ENCODE measurements around the gene UNC93B1. TPM values are rescaled to one million over a fixed set of nuclear protein-coding genes. Genes with fewer than 3 reads are reported as not detected.
"Not testable (repeated sequence)": the region's sequence is repeated elsewhere in the genome, so short reads cannot be mapped to it uniquely, and the experiment has no call there.

Gene UNC93B1
- total RNA-seq, 1 donor from 2014 or later = 37.0 TPM

DNA sequence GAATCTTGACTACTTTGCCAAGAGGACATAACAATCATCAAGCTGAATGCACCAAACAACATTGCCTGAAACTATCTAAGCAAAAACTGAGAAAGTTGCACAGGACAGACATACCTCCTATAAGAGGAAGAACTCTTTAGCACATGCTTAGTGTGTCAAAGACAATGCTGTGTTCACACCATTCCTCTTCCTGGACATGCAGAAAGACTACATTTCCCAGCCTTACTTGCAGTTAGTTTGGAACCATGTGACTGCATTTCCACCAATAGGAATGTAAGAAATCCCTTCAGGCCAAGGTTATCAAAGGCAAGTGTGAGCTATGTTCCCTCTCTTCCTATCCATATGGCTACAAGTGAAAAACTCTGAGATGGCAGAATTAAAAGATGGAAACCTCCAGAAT, 39.2 kb downstream of the UNC93B1 start:
- DNase-seq (ENCODE audit: low spot score); ATAC-seq; intact Hi-C loops (cut with DNase I): not testable (repeated sequence)

DNA sequence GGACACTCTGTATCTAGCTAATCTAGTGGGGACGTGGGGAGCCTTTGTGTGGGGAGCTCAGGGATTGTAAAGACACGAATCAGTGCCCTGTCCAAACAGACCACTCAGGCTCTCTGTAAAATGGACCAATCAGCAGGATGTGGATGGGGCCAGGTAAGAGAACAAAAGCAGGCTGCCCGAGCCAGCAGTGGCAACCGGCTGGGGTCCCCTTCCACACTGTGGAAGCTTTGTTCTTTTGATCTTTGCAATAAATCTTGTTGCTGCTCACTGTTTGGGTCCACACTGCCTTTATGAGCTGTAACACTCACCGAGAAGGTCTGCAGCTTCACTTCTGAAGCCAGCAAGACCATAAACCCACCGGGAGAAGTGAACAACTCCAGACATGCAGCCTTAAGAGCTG, 40.0 kb downstream of the UNC93B1 start:
- intact Hi-C loops (cut with DNase I); DNase-seq (ENCODE audit: low spot score); ATAC-seq: not testable (repeated sequence)

DNA sequence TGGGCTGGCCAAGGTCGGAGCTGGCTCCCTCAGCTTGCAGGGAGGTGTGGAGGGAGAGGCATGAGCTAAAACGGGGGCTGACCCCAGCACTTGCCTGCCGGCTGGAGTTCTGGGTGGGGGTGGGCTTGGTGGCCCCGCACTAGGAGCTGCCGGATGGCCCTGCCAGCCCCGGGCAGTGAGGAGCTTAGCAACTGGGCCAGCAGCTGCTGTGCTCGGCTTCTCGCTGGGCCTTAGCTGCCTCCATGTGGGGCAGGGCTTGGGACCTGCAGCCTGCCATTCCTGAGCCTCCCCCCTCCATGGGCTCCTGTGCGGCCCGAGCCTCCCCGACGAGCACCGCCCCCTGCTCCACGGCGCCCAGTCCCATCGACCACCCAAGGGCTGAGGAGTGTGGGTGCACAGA, 40.7 kb downstream of the UNC93B1 start:
- DNase-seq (ENCODE audit: low spot score); intact Hi-C loops (cut with DNase I); ATAC-seq: not testable (repeated sequence)

DNA sequence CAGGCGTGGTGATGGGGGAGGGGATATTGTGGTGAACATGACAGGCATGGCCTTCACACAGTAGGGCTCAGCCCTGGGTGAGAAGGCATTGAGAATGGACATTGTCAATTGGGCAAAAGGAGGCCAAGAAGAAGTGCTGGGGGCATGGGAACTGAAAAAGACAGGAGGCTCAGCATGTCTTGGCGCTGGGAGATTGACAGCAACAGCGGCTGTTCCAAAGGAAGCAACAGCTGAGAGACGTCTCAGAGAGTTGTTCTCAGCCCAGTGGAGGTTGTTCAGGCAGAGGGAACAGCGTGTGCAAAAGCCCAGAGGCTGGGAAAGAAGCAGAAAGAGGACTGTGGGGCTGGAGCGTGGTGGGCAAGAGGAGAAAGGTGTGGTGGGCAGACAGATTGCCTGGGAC, 47.7 kb downstream of the UNC93B1 start:
- DNase-seq (ENCODE audit: low spot score); ATAC-seq; intact Hi-C loops (cut with DNase I): not testable (repeated sequence)

DNA sequence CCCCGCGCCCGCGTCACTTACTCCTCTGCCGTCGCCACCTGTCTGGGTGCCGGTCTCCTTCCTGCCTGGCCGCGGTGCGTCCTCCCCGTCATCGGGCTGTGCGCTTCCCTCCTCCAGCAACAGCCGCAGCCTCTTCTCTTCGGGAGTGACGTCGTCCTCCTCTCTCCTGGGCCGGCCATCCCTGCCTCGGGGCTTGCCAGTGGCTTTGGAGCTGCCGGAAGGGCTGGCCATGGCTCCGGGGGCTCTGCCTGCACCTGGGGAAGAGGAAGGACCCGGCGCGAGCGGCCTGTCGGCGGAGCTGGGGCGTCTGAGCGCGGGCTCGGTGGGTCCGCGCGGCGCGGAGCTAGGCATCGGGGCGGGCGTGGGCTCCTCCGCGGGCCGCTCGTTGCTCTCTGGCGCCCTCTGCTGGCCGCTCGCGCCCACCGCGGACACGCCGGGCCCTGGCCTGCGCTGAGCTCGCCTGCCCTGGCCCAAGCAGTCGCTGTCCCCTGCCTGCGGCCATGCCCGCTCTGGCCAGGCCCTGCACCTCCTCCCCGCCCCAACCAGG, 48.4 kb downstream of the UNC93B1 start:
- intact Hi-C loops (cut with DNase I) = not testable (repeated sequence)
- ATAC-seq (peak; percentile 78), DNase-seq (ENCODE audit: low spot score) (peak; percentile 87)

DNA sequence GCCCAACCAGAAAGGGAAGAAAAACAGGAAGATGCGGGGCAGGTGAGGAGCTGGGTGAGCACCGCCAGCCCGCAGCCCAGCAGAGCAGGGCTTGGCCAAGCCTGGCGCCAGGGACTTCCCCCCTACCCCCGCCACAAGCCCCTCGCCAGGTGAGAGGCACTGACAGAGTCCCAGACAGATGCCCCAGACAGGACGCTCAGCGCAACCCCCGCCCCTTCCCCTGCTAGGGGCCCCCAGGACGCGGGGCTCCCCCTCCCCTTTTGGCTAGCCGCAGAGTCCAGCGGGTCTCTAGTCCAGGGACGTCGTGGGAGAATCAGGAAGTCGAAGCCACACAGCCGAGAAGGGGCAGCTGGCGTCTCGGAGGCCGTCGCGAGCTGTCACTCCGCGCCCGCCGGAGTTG, 48.9 kb downstream of the UNC93B1 start:
- DNase-seq (ENCODE audit: low spot score); intact Hi-C loops (cut with DNase I); ATAC-seq: not testable (repeated sequence)

DNA sequence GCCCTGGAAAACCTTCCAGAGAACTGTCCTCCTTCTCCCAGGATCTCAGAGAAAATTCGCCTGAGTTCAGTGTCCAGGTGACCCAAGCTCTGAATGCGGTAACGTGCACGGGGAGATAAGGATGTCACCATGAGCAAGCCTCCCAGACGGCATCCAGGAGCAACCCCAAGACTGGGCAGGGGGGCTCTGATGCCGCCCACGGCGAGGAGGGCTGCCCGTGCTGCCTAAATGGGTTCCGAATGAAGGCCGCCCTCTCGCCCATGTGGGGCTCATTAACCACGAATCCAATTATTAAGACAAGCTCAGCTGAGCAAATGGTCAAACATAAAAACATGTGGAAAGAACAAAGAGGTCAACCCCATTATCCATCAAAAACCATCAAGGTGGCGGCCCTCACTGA, 49.6 kb downstream of the UNC93B1 start:
- DNase-seq (ENCODE audit: low spot score); ATAC-seq; intact Hi-C loops (cut with DNase I): not testable (repeated sequence)

DNA sequence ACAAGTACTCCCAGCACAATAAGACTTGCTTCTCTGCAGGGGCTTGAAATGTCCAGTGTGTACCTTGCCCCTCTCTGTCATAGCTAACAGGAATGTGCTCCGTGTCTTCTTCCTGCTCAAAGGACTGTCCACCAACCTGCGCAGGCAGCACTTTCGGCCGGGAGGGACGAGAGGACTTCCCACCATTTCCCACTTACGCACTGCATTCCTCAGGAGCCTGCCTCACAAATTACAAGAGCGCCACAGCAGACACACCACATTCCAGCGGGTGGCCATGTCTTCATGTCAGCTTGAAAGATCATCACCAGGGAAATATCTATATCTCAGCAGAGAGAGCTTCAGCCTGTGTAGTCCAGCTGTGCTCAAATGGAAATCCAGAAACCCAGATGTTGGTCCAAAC, 53.2 kb downstream of the UNC93B1 start:
- ATAC-seq; DNase-seq (ENCODE audit: low spot score); intact Hi-C loops (cut with DNase I): not testable (repeated sequence)

DNA sequence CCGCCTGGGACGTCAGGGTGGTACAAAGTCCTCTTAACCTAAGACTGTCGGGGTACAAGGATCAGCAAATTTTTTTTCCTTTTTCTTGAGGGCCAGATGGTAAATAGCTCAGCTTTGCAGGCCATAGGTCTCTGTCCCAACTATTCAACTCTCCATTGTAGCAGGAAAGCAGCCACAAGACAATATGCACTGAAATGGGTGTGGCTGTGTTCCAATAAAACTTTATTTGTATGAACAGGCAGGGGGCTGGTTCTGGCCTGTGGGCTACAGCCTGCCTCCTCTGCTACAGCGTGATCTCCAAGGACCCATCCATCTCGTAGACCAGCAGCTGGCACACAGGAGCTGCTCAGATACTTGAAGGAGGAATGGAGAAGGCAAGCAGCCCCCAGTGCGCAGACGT, 56.1 kb downstream of the UNC93B1 start:
- DNase-seq (ENCODE audit: low spot score); ATAC-seq; intact Hi-C loops (cut with DNase I): not testable (repeated sequence)

DNA sequence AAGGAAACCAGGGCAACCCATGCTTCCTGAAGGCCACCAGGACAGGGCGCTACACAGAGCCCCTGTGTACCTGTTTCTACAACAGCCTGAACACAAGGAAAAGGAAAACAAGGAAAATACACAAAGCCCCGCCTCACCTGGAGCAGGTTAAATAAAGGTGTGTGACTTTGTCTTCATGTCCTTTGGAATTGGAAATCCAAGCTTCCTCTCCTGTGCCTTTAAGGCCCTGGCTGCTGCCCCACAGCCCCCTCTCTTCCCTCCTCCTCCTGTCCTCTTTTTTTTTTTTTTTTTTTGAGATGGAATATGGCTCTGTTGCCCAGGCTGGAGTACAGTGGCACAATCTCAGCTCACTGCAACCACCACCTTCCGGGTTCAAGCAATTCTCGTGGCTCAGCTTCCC, 57.5 kb downstream of the UNC93B1 start:
- ATAC-seq; intact Hi-C loops (cut with DNase I); DNase-seq (ENCODE audit: low spot score): not testable (repeated sequence)

DNA sequence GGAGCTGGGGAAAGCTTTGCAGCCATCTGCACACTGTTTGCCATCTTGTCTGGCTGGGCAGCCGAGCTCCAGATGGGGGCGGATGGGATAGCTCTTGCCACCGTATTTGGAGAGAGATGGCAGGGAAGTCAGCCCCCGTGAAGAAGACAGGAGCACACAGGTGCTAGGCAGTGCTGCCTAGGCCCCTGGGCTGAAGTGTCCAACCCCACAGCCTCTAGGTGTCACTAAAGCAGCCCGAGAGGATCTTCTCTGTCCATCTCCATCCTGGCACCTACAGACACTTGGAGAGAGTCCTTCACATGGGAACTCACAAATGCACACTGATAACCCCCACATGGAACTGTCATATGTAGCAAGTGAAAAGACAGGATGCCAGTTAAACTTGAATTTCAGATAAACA, 60.5 kb downstream of the UNC93B1 start:
- DNase-seq (ENCODE audit: low spot score); intact Hi-C loops (cut with DNase I); ATAC-seq: not testable (repeated sequence)

Small RNA genes lying within 50 kb of the gene (microRNA-seq; reads per million reads assigned to microRNA genes)
- gene MIR4691 (not detected), gene MIR6753 (not detected), gene MIR7113 (not detected)

Other genes with a start within 250 kb of the UNC93B1 start
- 46.7 TPM for gene ALDH3B1, start 6.2 kb upstream of the UNC93B1 start, total RNA-seq
- gene NDUFS8, start 26.6 kb upstream of the UNC93B1 start, total RNA-seq = 63.9 TPM
- 128 TPM for gene TCIRG1, start 34.9 kb upstream of the UNC93B1 start, total RNA-seq
- 38.0 TPM for gene CHKA, start 117.3 kb upstream of the UNC93B1 start, total RNA-seq
- gene KMT5B, start 209.2 kb upstream of the UNC93B1 start, total RNA-seq = 59.0 TPM

Measured in sciatic nerve (tissue), 2 donors.